ENCODE data around the gene AZU1. TPM values are rescaled to one million over a fixed set of nuclear protein-coding genes. Genes with fewer than 3 reads are reported as not detected.

The AZU1 gene
- total and polyA plus RNA-seq, 4 donors: 0.08 to 20.2 (median 0.99) TPM

DNA sequence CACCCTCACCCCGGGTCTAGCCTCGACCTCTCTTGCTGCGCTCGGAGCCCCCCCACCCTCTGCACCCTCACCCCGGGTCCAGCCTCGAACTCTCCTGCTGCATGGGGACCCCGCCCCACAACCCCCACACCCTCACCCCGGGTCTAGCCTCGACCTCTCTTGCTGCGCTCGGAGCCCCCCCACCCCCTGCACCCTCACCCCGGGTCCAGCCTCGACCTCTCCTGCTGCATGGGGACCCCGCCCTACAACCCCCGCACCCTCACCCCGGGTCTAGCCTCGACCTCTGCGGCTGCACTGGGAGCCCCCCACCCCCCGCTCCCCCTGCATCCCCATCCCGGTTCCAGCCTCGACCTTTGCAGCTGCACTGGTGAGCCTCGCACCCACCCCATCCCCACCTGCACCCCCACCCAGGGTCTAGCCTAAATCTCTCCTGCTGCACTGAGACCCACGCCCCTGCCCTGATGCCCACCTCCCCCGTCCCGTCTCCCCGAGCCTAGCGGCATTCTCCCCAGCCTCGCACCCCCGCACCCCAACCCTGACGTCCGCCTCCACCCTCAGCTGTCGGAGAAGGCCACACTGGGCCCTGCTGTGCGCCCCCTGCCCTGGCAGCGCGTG is 33.6 kb downstream of the AZU1 start (continued):
- TF ChIP-seq, protein P1, sequence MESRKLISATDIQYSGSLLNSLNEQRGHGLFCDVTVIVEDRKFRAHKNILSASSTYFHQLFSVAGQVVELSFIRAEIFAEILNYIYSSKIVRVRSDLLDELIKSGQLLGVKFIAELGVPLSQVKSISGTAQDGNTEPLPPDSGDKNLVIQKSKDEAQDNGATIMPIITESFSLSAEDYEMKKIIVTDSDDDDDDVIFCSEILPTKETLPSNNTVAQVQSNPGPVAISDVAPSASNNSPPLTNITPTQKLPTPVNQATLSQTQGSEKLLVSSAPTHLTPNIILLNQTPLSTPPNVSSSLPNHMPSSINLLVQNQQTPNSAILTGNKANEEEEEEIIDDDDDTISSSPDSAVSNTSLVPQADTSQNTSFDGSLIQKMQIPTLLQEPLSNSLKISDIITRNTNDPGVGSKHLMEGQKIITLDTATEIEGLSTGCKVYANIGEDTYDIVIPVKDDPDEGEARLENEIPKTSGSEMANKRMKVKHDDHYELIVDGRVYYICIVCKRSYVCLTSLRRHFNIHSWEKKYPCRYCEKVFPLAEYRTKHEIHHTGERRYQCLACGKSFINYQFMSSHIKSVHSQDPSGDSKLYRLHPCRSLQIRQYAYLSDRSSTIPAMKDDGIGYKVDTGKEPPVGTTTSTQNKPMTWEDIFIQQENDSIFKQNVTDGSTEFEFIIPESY (IDR thresholded peaks at IDR 0.05): no peak
- TF ChIP-seq, protein P2, sequence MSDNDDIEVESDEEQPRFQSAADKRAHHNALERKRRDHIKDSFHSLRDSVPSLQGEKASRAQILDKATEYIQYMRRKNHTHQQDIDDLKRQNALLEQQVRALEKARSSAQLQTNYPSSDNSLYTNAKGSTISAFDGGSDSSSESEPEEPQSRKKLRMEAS (IDR thresholded peaks at IDR 0.05): no peak

DNA sequence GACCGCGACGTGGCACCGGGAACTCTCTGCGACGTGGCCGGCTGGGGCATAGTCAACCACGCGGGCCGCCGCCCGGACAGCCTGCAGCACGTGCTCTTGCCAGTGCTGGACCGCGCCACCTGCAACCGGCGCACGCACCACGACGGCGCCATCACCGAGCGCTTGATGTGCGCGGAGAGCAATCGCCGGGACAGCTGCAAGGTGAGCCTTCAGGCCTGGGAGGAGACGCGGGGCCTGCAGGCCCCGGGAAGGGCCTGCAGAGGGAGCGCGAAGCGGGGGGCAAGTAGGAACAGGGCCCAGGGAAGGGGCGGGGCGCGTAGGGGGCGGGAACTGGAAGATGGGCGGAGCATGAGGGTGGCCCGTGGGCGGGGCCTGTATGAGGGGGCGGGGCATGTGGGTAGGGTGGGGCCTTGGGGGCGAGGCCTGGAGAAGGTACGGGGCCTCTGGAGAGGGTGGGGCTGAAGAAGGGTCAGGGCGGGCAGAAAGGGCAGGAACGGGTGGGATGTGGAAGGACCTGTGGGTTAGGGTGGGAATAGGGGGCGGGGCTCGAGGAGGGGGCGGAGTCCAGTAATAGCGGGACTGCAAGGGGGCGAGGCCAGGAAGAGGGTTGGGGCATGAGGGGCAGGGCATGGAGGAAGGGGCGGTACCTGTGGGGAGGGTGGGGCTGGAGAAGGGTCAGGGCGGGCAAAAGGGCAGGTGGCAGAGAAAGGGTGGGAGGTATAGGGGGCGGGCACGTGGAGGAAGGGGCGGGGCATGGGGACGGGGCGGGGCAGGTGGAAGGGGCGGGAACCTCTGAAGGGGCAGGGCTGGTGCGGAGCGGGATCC is 34.3 kb downstream of the AZU1 start:
- Histone ChIP-seq H3K36me3 (ENCODE audit: control insufficient read depth in 4 of 4, insufficient read depth in 3 of 4, low read depth in 1 of 4, low read length in 3 of 4) (no peaks in the 10 kb centered on the region), H3K9me3 (ENCODE audit: control insufficient read depth in 4 of 4, low read length in 3 of 4) (peaks cover 0 to 1% (median 0%) of the 10 kb centered on the region in 4 donors), H3K9ac (ENCODE audit: low read depth in 1 of 2, low read length in 2 of 2) (no peak overlapping the region), H3K27ac (ENCODE audit: low read depth in 1 of 2, low read length in 2 of 2) (no peak overlapping the region), H3K4me3 (ENCODE audit: low read depth in 1 of 3, low read length in 3 of 3) (no peak overlapping the region), H3K4me1 (ENCODE audit: control insufficient read depth in 4 of 4, insufficient read depth in 4 of 4, low read length in 3 of 4) (peaks cover 0 to 20% (median 11%) of the 10 kb centered on the region in 4 donors), H3K27me3 (ENCODE audit: control insufficient read depth in 4 of 4, insufficient read depth in 4 of 4, low read length in 3 of 4) (no peaks in the 10 kb centered on the region)
- TF ChIP-seq FOXA1 (IDR thresholded peaks at IDR 0.05): no peak
- TF ChIP-seq HNF4G (IDR thresholded peaks at IDR 0.05): no peak
- TF ChIP-seq, protein P1 (IDR thresholded peaks at IDR 0.05): no peak
- no peak for TF ChIP-seq EGR1 (IDR thresholded peaks at IDR 0.05; ENCODE audit: low read depth in 2 of 2)
- TF ChIP-seq FOXA2 (IDR thresholded peaks at IDR 0.05): no peak
- TF ChIP-seq JUND (IDR thresholded peaks at IDR 0.05): no peak
- TF ChIP-seq, protein P3, sequence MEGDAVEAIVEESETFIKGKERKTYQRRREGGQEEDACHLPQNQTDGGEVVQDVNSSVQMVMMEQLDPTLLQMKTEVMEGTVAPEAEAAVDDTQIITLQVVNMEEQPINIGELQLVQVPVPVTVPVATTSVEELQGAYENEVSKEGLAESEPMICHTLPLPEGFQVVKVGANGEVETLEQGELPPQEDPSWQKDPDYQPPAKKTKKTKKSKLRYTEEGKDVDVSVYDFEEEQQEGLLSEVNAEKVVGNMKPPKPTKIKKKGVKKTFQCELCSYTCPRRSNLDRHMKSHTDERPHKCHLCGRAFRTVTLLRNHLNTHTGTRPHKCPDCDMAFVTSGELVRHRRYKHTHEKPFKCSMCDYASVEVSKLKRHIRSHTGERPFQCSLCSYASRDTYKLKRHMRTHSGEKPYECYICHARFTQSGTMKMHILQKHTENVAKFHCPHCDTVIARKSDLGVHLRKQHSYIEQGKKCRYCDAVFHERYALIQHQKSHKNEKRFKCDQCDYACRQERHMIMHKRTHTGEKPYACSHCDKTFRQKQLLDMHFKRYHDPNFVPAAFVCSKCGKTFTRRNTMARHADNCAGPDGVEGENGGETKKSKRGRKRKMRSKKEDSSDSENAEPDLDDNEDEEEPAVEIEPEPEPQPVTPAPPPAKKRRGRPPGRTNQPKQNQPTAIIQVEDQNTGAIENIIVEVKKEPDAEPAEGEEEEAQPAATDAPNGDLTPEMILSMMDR (IDR thresholded peaks at IDR 0.05; ENCODE audit: low read depth, low read length, missing input control): no peak
- TF ChIP-seq, protein P4, sequence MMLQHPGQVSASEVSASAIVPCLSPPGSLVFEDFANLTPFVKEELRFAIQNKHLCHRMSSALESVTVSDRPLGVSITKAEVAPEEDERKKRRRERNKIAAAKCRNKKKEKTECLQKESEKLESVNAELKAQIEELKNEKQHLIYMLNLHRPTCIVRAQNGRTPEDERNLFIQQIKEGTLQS (IDR thresholded peaks at IDR 0.05): no peak
- TF ChIP-seq, protein P2 (IDR thresholded peaks at IDR 0.05): no peak
- peak; percentile 79 for DNase-seq (ENCODE audit: low spot score)
- 26% methylated on average over 60 of the region's 60 CpGs for WGBS

Measured in liver (tissue), 9 donors.